HG02642 (cell line): ENCODE data around the gene RAB9A.
"Not testable (repeated sequence)": the region's sequence is repeated elsewhere in the genome, so short reads cannot be mapped to it uniquely, and the experiment has no call there.

Source experiments
- ATAC-seq: cut with Tn5 transposase; IDR thresholded peaks from one replicate; pipeline ENCODE4 v1.9.1; 2021; ENCODE audit warnings: mild to moderate bottlenecking; ENCODE audit not compliant: unreplicated experiment, poor library complexity

Gene RAB9A, protein sequence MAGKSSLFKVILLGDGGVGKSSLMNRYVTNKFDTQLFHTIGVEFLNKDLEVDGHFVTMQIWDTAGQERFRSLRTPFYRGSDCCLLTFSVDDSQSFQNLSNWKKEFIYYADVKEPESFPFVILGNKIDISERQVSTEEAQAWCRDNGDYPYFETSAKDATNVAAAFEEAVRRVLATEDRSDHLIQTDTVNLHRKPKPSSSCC

DNA sequence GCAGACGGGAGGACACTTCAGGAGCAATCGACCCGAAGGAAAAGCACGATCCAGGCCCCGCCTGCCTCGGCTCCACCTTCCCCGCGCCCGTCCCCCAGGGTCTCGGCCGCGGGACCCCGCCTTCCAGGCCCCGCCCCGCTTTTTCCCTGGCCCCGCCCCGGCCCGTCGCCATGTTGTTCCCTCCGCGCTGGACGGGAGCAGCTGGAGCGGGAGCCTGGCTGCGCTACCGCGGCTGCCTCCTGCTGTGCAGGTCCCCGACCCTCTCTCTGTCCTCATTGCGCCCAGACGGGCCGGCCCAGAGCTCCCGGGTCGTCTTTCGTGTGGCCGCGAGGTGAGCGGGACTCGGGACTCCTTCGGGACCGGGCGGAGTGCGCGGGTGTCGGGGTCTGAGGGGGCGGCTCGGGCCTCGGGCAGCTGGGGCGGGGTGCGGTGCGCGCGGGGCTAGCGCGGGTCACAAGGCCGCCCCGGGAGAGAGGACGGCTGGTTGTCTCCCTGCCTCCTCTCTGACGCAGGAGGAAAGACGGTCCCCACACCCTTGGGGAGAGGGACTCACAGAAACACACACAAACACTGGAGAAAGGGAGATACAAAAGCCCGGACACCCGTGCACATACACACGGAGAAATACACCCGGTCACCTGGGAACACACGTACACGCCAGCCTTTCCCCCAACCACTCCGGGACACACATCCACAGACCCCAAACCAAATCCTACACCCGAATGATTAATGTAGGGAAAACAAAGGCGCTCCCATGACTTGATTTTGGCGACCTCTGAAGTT, at the start of gene RAB9A:
Gene RAB9A, plus strand, starts transcription at position 171 of the 783 bp plus-strand sequence. CDS start 19,619 bp downstream, outside the sequence.
- peak; percentile 85 for ATAC-seq

DNA sequence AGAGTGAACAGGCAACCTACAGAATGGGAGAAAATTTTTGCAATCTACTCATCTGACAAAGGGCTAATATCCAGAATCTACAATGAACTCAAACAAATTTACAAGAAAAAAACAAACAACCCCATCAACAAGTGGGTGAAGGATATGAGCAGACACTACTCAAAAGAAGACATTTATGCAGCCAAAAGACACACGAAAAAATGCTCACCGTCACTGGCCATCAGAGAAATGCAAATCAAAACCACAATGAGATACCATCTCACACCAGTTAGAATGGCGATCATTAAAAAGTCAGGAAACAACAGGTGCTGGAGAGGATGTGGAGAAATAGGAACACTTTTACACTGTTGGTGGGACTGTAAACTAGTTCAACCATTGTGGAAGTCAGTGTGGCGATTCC, 47.2 kb upstream of the RAB9A start:
- ATAC-seq, result not testable (repeated sequence)

DNA sequence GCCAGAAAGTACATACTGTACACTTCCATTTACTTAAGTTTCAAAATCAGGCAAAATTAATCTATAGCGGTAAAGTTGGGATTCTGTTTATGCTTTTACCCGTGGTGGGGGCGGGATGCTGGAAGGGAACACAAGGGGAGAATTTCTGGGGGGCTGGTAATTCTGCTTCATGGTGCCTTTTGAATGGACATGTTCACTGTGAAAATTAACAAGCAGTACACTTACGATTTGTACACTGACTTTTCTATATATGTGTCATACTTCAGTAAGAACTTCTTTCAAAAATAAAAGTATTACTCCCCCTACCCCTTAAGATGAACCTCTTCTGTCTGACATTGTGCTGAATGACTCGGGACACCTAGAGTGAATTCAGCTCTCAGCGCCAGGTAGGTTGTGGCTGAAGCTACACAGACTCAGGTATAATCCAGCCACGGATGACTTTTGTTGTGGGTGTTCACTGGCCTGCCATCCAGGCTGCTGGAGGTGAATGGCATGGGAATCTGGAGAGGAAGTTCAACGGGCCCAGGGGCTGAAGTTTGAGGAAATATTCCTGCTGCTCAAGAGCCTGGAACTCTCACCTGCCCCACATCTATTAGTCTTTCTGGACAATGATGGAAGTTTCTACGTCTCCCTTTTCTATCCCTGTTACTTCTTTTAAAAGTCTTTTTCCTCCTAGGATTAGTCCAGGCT, 43.3 kb upstream of the RAB9A start:
- ATAC-seq, result no peak

DNA sequence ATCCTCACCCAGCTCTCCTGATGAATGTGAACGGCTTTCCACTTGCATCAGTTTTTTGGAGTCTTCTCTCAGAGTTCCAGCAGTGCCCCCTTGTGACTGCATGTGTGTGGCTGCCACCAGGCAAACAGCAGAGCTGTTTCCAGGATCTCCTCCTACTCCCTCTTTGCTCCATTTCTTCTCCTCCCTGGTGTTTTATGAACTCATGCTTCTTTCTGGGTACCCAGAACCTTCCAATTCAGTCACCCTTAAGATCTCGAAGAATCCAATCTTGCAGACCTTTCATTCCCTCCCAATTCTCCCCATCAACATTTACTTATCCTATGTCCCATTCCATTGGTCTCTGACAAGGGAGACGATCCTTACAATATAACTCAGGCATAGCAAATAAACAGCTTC, 42.8 kb upstream of the RAB9A start:
- ATAC-seq, result no peak

DNA sequence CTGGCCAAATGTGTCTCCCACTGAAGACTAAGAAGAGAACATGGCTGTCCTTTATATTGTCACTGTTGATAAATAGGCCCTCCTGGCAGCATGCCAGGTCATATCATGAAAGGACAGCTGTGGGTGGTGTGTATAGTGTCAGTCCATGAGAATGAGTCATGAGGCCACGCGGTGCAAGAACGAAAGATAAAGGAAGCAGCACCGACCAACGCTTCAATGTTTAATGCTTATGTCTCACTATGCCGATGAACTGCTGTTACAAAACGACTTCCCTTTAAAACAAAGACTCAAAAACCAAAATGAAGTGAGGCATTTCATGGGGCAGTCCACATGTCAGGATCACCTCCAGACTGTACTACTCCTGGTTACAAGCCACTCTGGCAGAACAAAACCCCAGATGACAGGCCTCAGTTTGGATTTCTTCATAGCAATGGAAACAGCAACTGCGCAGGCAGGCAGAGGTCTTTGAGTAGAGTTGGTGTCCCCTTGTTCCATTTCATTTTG, 41.2 kb upstream of the RAB9A start:
- ATAC-seq, result no peak

DNA sequence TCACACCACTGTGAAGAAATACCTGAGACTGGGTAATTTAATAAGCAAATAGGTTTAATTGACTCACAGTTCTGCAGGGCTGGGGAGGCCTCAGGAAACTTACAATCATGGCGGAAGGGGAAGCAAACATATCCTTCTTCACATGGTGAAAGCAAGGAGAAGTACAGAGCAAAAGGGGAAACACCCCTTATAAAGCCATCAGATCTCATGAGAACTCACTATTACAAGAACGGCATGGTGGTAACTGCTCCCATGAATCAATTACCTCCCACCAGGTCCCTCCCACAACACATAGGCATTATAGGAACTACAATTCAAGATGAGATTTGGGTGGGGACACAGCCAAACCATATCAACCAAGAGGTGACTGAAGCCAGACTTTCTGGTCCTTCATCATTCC, 40.6 kb upstream of the RAB9A start:
- ATAC-seq, result not testable (repeated sequence)

DNA sequence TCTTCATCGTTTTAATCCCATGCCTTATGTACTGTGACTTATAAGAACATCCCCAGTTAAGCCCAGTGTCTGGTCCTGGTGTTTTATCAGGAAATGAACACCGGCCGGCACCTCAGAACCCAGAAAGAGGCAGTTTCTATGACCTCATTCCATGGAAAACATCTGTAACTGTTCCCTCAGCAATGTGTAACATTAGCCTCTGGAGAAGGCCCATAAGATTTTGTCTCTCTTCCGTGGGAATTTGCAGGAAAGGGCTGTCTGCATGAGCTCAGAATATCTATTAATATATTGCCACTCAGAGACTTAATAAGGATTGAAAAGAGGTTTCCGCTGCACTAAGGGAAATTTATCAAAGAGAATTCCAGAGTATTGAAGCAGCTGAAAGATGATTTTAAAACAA, 39.1 kb upstream of the RAB9A start:
- no peak for ATAC-seq

DNA sequence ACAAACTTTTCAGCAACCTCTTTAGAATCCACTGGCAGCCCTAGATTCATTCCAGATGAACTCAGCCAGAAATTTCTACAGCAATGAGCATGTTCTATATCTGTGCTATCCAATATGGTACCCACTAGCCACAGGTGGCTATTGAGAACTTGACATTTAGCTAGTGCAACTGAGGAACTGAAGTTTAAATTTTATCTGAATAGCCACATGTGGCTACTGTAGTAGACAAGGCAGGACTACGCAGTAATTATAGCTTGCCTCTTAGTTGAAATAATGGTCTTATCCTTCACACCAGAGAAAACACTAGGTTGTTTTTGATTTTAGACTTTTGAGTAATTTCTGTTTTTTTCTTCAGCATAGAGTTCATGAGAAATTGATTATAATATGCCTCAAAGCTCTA, 38.6 kb upstream of the RAB9A start:
- no peak for ATAC-seq

DNA sequence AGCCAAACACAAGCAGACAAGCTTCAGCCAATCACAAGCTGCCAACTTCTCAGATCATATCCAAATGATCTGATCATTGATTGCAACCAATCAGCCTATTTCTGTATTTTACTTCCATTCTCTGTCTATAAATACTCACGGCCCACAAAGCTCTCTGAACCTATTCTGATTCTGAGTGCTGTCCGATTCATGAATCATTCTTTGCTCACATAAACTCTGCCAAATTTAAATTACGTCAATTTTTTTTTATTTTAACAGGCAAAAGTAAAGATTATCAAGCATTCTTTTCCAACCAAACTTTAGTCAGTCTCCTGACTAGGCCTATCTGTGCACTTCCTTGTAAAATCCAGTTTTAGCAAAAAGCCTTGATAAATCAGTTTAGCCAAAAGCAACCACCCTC, 37.8 kb upstream of the RAB9A start:
- no peak for ATAC-seq

DNA sequence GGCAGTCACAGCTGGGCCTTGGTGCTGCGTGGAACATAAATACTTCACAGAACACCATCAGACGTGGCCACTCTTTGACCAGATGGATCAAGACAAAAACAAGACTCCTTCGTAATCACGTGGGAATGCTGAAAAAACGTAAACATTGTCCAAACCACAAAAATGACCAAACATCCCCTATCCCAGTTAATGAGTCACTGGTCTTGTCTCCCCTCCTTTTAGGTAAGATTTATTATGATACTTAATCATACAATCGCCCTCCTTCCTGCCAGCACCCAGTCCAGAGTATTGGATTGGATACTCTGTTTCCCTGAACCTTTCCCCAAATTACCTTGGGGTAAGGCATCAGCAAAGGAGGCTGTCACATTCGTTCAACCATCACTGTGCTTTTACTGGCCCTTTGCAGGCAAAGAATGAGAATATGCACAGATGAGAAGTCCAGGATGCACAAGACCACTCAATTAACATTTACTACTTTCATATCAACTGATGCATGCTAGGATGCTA, 36.6 kb upstream of the RAB9A start:
- ATAC-seq, result peak; percentile 2

DNA sequence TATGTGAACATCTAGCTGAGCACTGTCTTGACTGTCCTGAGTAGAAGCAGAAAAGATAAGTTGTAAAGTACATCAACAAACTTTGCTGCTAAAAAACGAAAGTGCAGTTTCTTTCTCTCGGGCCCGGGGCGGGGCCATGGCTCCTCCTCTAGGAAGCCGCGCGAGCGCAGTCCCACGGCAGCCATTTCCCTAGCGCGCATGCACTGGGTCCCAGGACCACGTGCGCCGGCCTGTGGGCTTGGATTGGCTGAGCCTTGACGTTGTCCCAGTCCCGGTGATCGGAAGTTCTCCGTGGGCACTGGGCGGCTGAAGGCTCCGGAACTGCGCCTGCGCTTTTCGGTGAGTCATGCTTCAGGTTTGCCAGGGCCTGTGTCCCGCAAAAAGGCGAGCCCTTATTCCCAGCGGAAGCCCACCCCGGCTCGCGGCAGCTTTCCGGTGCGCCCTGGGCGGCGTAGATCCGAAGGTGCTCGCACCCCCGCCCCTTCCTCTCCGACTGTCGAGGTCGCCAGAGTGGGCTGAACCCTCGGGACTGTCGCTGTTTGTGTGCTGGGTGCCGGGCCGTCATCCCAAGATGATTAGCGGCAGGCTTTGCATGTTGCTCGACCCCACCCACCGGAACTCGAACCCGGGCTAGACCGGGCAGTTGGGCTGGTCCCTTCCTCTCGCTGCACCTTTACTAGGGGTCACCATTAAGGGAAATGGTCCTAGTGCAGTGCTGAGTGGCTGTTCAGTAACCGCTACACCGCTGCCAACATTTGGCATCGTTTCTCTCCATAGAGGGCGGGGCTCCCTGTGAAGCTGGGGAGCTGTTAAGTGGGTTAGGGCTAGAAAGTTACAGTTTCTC, 35.9 kb upstream of the RAB9A start, which contains the start of gene TCEANC:
Gene TCEANC, plus strand, starts transcription at position 292 of the 844 bp plus-strand sequence. CDS start 9,368 bp downstream, outside the sequence.
- peak; percentile 95 for ATAC-seq

DNA sequence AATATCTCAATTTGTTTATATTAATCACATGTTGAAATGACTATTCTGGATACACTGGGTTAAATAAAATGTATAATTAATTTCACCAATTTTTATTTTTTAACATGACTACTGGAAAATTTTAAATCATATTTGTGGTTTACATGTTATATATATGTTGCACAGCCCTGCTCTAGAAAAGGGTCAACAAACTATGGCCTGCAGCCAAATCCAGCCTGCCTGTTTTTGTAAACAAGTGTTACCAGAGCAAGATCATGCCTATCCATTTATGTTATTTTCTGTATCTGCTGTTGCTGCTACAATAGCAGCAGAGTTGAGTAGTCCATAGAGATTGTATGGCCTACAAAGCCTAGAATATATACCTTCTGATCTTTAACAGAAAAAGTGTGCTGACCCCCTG, 34.8 kb upstream of the RAB9A start:
- no peak for ATAC-seq

DNA sequence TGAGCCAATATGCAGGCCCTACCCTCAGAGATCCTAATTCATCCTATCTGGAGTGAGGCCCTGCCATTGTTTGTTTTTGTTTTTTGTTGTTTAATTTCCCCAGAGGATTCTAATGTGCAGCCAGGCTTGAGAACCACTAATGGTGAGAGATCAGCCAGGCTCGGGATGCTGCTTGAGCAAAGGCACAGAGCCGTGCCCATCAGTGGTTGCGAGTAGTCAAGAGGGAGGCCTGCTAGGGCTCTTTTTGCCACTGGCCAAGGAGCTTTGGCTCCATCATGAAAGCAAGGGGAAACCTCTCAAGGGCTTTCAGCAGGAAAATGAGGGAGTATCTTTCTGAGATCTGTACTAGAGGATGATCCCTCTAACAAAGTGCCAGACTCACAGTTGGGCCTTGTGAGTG, 33.3 kb upstream of the RAB9A start:
- ATAC-seq, result no peak

DNA sequence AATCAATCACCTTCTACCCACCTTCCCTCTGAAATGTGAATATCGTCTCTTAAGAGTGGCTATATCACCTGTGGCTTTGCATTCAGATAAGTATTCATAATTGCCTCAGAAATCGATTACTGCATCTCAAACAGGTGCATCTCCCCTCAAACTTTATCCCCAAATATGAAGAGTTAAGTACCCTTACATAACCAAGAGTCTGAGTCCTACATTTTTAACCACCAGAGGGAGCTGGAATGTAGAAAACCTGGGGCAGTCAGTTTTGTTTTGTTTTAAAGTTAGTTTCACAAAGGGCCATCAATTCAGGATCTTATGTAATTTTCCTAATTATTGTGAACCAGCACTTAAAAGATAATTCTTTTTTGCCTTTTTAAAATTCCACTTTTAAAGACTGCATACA, 30.3 kb upstream of the RAB9A start:
- no peak for ATAC-seq

DNA sequence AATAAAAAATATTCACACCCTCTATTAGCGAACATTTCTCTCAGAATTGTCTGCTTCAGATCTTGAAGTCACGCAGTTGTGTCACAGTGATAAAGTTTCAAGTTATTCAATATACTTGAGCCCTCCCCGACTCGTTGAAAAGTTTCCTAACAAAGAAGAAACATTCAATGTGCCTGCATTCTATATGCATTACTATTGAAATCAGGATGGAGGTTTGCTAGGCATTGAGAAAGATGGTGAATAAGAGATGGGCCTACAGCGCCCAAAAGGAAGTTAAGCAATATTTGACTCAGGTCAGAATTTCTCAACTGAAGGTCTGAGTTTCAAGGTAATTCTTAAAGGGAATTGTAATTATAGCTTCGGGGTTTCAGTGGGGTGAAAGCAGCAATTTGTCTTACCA, 29.9 kb upstream of the RAB9A start:
- no peak for ATAC-seq

DNA sequence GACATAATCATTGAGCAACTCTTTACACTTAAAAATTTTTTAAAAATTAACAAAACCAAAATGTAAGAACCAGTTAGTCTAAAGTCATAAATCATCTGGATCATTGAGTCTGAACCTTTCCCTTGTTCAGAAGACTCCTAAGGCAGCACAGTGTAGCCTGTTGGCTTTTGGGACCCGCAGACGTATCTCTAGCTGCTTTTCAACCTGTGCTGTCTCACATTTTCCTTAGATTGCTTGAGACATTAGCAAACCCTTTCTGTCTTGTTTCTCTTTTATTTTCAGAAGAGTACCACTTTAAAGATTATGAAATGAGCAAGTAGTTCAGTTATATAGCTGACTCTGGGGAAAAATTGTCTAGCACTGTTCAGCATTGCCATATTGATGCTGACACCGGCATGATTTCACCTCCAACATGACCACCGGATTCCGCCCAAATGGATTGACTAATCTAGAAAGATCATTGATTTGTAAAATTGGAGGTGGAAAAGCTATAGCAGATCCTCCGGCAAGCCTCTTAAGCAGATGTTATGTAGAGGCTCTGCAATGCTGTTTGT, 27.1 kb upstream of the RAB9A start:
- no peak for ATAC-seq

DNA sequence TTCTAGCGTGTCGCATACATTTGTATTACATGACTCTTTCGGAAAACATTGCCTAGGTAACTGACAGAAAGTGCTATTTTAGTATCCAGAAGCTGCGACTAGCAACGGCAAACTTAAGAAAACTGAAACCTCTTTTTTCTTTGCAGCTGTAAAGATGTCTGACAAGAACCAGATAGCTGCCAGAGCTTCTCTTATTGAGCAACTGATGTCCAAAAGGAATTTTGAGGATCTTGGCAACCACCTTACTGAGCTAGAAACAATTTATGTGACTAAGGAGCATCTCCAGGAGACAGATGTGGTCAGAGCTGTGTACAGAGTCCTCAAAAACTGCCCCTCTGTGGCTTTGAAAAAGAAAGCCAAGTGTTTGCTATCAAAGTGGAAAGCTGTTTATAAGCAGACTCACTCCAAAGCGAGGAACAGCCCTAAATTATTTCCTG, 26.6 kb upstream of the RAB9A start:
- ATAC-seq, result no peak

DNA sequence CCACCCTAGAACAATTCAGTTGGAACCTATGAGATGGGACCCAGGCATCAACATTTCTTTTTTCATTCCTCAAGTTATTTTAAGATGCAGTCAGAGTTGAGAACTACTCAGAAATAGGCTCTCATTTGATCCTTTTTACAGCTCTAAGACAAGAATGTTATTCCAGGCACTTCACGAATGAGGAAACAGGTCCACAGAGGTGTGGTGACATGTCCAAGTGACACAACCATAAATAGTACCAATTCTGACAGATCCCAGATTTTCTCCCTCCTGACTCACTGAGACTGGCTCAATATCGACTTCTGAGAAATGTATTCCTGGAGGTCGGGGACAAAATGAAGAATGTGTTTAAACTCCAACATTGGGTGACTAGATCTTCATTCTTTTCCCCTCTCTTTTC, 24.9 kb upstream of the RAB9A start:
- no peak for ATAC-seq

DNA sequence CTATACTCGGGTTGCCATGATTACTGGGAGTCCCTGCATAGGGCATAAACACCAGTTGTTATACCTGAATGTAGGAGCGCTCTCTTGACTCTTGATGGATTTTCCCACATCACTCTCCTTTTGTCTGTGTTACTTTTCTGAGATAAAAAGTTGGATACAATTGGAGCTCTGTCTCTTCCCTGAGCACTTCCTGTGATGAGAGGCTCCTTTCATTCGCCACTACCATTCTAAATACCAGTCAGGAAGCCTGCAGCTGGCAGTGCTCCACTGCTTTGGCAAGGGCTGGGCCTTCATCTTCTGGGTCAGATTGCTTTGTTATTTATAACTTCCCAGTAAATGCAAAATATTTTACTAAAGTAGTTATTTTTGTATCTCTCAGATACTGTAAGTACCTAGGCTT, 22.1 kb upstream of the RAB9A start:
- peak; percentile 33 for ATAC-seq

DNA sequence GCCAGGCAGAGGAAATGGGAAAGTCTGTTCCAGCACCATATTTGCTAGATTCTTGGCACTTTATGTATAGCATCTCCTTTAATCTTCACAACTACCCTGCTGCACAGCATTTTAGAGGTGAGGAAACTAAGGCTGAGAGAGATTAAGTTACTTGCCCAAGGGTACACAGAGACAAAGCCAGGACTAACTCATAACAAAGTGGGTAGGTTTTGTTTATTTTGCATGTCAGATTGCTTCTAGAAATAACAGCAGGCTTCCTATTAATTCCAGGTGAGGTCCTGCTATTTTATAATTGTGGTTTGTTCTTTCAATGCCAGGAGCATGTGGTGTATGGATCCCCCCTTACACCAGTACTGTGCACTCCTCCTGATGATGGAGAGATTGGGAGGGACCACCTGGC, 21.0 kb upstream of the RAB9A start:
- no peak for ATAC-seq
